ENCODE results near the gene CEP70.

The CEP70 gene

GRCh38 chr3:138465925-138466324 lies 128.1 kb downstream of the CEP70 start:
- TF ChIP-seq USF1 (IDR thresholded peaks at IDR 0.05) (no peak), REST (IDR thresholded peaks at IDR 0.05; ENCODE audit: low read depth) (no peak), TEAD4 (IDR thresholded peaks at IDR 0.05) (no peak), EGR1 (IDR thresholded peaks at IDR 0.05) (no peak), EP300 (IDR thresholded peaks at IDR 0.05; ENCODE audit: borderline replicate concordance) (no peak), NFIC (IDR thresholded peaks at IDR 0.05) (no peak), TCF12 (IDR thresholded peaks at IDR 0.05; ENCODE audit: low read depth) (no peak), ZBTB7A (IDR thresholded peaks at IDR 0.05; ENCODE audit: low read depth) (no peak), TAF1 (IDR thresholded peaks at IDR 0.05; ENCODE audit: low read depth) (no peak)

- TF ChIP-seq ZBTB7A (IDR thresholded peaks at IDR 0.05; ENCODE audit: low read depth) = no peak
- no peak for TF ChIP-seq MAX (IDR thresholded peaks at IDR 0.05)
- no peak for TF ChIP-seq TEAD4 (IDR thresholded peaks at IDR 0.05)
- no peak for TF ChIP-seq RAD21 (IDR thresholded peaks at IDR 0.05; ENCODE audit: low read depth)
- no peak for TF ChIP-seq YY1 (IDR thresholded peaks at IDR 0.05; ENCODE audit: low read depth)
- no peak for TF ChIP-seq EGR1 (IDR thresholded peaks at IDR 0.05)
- TF ChIP-seq CEBPB (IDR thresholded peaks at IDR 0.05) = no peak
- TF ChIP-seq CREB1 (IDR thresholded peaks at IDR 0.05; ENCODE audit: low read depth) = no peak
- TF ChIP-seq USF1 (IDR thresholded peaks at IDR 0.05) = no peak
- no peak for TF ChIP-seq TAF1 (IDR thresholded peaks at IDR 0.05; ENCODE audit: low read depth)
- TF ChIP-seq TCF12 (IDR thresholded peaks at IDR 0.05; ENCODE audit: low read depth) = no peak
- no peak for TF ChIP-seq FOXM1 (IDR thresholded peaks at IDR 0.05; ENCODE audit: borderline replicate concordance, low read depth)
- TF ChIP-seq EP300 (IDR thresholded peaks at IDR 0.05; ENCODE audit: borderline replicate concordance) = no peak
- TF ChIP-seq REST (IDR thresholded peaks at IDR 0.05; ENCODE audit: low read depth) = no peak
- no peak for TF ChIP-seq NFIC (IDR thresholded peaks at IDR 0.05)
These were observed 128.6 kb downstream of the CEP70 start for GRCh38 chr3:138465451-138465850.

- no peak for TF ChIP-seq EGR1 (IDR thresholded peaks at IDR 0.05)
- TF ChIP-seq YY1 (IDR thresholded peaks at IDR 0.05; ENCODE audit: low read depth) = no peak
- TF ChIP-seq TCF12 (IDR thresholded peaks at IDR 0.05; ENCODE audit: low read depth) = no peak
- no peak for TF ChIP-seq EP300 (IDR thresholded peaks at IDR 0.05; ENCODE audit: borderline replicate concordance)
- TF ChIP-seq TEAD4 (IDR thresholded peaks at IDR 0.05) = no peak
- TF ChIP-seq CREB1 (IDR thresholded peaks at IDR 0.05; ENCODE audit: low read depth) = no peak
- no peak for TF ChIP-seq USF1 (IDR thresholded peaks at IDR 0.05)
These were observed 129.6 kb downstream of the CEP70 start for GRCh38 chr3:138464491-138464860.

GRCh38 chr3:138463724-138464490 lies 130.2 kb downstream of the CEP70 start:
- TF ChIP-seq NFIC (IDR thresholded peaks at IDR 0.05) = no peak
- TF ChIP-seq USF1 (IDR thresholded peaks at IDR 0.05) = no peak
- TF ChIP-seq TEAD4 (IDR thresholded peaks at IDR 0.05) = no peak
- TF ChIP-seq FOXM1 (IDR thresholded peaks at IDR 0.05; ENCODE audit: borderline replicate concordance, low read depth) = no peak
- TF ChIP-seq EGR1 (IDR thresholded peaks at IDR 0.05) = no peak
- no peak for TF ChIP-seq MAX (IDR thresholded peaks at IDR 0.05)
- TF ChIP-seq REST (IDR thresholded peaks at IDR 0.05; ENCODE audit: low read depth) = no peak
- TF ChIP-seq RAD21 (IDR thresholded peaks at IDR 0.05; ENCODE audit: low read depth) = no peak
- no peak for TF ChIP-seq CREB1 (IDR thresholded peaks at IDR 0.05; ENCODE audit: low read depth)
- TF ChIP-seq TCF12 (IDR thresholded peaks at IDR 0.05; ENCODE audit: low read depth) = no peak
- no peak for TF ChIP-seq CEBPB (IDR thresholded peaks at IDR 0.05)
- no peak for TF ChIP-seq YY1 (IDR thresholded peaks at IDR 0.05; ENCODE audit: low read depth)
- no peak for TF ChIP-seq EP300 (IDR thresholded peaks at IDR 0.05; ENCODE audit: borderline replicate concordance)
- no peak for TF ChIP-seq ZBTB7A (IDR thresholded peaks at IDR 0.05; ENCODE audit: low read depth)
- no peak for TF ChIP-seq TAF1 (IDR thresholded peaks at IDR 0.05; ENCODE audit: low read depth)

Data from Ishikawa (cell line).